K562 (cell line): ENCODE results near the gene RIPOR1. TPM values are rescaled to one million over a fixed set of nuclear protein-coding genes. Genes with fewer than 3 reads are reported as not detected.

ENCODE experiments used
- ARID2 ChIP-seq: fragments of 450-650 bp; IDR thresholded peaks from 2 replicates; pipeline ENCODE4 v1.6.1; 2017; ENCODE audit warnings: antibody characterized with exemption, mild to moderate bottlenecking
- ATF1 ChIP-seq, 2 experiments: fragments of 450-650 bp in 1 of 2; IDR thresholded peaks; 2 replicates each; pipeline ENCODE4 v1.6.1; 2016; ENCODE audit warnings: missing compliant biosample characterization in 1 of 2, missing genetic modification characterization in 1 of 2
- CHD2 ChIP-seq: IDR thresholded peaks from 2 replicates; pipeline ENCODE4 v1.6.1; 2011; ENCODE audit warnings: low read depth, low read length
- DPF2 ChIP-seq: fragments of 450-650 bp; IDR thresholded peaks from 2 replicates; pipeline ENCODE4 v1.6.1; 2016
- GABPA ChIP-seq: fragments of 200-800 bp; sonication (Bioruptor generic); conservative IDR thresholded peaks from 2 replicates; pipeline ENCODE4 v1.6.1; 2016; ENCODE audit warnings: low read depth, missing genetic modification characterization, missing compliant biosample characterization
- HNRNPK ChIP-seq: fragments of 200-400 bp; formaldehyde crosslinking; IDR thresholded peaks from one replicate; pipeline ENCODE4 v1.6.1; 2018; ENCODE audit warnings: mild to moderate bottlenecking, low read depth, low read length; ENCODE audit not compliant: poor library complexity, severe bottlenecking
- MTA3 ChIP-seq: fragments of 450-650 bp; formaldehyde crosslinking; IDR thresholded peaks from 2 replicates; pipeline ENCODE4 v1.6.1; 2017; ENCODE audit warnings: mild to moderate bottlenecking, borderline replicate concordance
- MXI1 ChIP-seq: IDR thresholded peaks from 2 replicates; pipeline ENCODE4 v1.6.1; 2011; ENCODE audit warnings: low read depth, mild to moderate bottlenecking, improper control_type of control experiment, low read length
- POLR3G ChIP-seq: IDR thresholded peaks from 2 replicates; pipeline ENCODE4 v1.6.1; 2011; ENCODE audit not compliant: insufficient read length, insufficient replicate concordance; ENCODE audit errors: extremely low read depth
- TRIM24 ChIP-seq, 2 experiments: fragments of 450-650 bp; IDR thresholded peaks; 2 replicates each; pipeline ENCODE4 v1.6.1; 2016
- TSC22D4 ChIP-seq: fragments of 450-650 bp; IDR thresholded peaks from 2 replicates; pipeline ENCODE4 v1.6.1; 2016; ENCODE audit warnings: missing genetic modification characterization, missing biosample characterization, control low read depth
- USF2 ChIP-seq: sonication (generic); formaldehyde crosslinking; IDR thresholded peaks from 2 replicates; pipeline ENCODE4 v1.5.0; 2020; ENCODE audit warnings: missing genetic modification reagents
- ZFP36 ChIP-seq: fragments of 150-350 bp; IDR thresholded peaks from 2 replicates; pipeline ENCODE4 v1.6.1; 2018; ENCODE audit warnings: low read length, low read depth; ENCODE audit not compliant: partially characterized antibody
- ZHX1 ChIP-seq: fragments of 150-350 bp; conservative IDR thresholded peaks from 2 replicates; pipeline ENCODE4 v1.6.1; 2014; ENCODE audit warnings: low read length
- polyA plus RNA-seq, 8 experiments: library from polyadenylated mRNA; depleted of rRNA in 4 of 8; stranded (reverse) in 5 of 8; unstranded in 3 of 8; fragments of >200 nt; fragmentation: Nextera tagmentation in 2 of 8; fragmentation: Illumina TruSeq in 1 of 8; extraction: Ambion mirVana in 2 of 8; extraction: Trizol in 1 of 8; gene quantifications; 2 replicates each; pipeline versions ENCODE4 v1.2.1 to v1.2.3, GENCODE V29; 2011 to 2014; ENCODE audit warnings: inconsistent platforms in 1 of 8, missing spikeins in 1 of 8
- total RNA-seq, 7 experiments: library from RNA; depleted of rRNA in 6 of 7; stranded (reverse); fragments of >200 nt in 6 of 7; fragmentation: Illumina TruSeq in 2 of 7; extraction: Trizol in 2 of 7; gene quantifications; 2 replicates each; pipeline versions ENCODE4 v1.2.1 to v1.2.3, GENCODE V29; 2011 to 2021; ENCODE audit warnings: low replicate concordance in 1 of 7
- TF ChIP-seq, protein P1 (sequence below): sonication (generic); formaldehyde crosslinking; IDR thresholded peaks from 2 replicates; pipeline ENCODE4 v1.8.0; 2022; ENCODE audit warnings: mild to moderate bottlenecking, missing genetic modification reagents
- TF ChIP-seq, protein P2 (sequence below), 2 experiments: fragments of 450-650 bp in 1 of 2; sonication (generic) in 1 of 2; formaldehyde crosslinking; conservative IDR thresholded peaks; 2 replicates each; pipeline versions ENCODE4 v1.4.0 to v1.8.1; 2020 to 2022; ENCODE audit warnings: mild to moderate bottlenecking in 1 of 2, missing genetic modification reagents in 1 of 2

Gene RIPOR1
- total and polyA plus RNA-seq, 9 of the 15 experiments (the other 6 are each of a cell fraction or from before 2014, with no cell fraction given), result 0.36 to 31.1 (median 3.0) TPM

DNA sequence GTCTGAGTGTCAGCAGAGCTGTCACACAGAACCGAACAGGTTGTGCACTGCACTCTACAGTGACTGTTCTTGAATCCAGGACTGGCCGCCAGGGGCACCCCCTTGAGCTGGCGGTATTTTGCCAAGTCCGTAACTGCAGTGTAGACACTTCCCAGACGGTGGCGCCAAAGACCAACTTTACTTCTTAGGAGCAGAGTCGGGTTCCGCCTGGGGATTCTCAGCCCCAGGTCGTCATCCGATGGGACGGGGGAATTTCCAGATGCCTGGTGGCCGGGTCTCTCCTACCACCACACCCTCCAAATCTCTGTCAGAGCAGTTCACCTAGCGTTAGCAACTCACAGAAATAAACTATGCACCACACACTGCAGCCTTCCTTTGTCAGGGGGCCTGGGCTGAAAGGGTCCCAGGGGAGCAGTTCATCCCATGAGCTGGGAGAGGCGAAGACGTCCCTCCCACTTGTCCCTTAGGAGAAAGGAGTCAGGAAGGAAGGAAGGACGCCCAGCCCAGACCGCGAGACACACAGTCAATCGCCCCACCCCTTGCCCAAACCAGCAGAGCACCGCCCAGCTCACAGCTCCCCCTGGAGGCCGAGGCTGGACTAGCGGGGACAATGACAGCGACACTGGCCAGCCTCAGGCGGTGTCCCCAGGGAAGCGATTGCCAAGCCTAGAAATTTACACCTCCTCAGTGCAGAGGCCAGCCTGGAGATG is 7.4 kb upstream of the RIPOR1 start (continued):
- TF ChIP-seq, protein P1, sequence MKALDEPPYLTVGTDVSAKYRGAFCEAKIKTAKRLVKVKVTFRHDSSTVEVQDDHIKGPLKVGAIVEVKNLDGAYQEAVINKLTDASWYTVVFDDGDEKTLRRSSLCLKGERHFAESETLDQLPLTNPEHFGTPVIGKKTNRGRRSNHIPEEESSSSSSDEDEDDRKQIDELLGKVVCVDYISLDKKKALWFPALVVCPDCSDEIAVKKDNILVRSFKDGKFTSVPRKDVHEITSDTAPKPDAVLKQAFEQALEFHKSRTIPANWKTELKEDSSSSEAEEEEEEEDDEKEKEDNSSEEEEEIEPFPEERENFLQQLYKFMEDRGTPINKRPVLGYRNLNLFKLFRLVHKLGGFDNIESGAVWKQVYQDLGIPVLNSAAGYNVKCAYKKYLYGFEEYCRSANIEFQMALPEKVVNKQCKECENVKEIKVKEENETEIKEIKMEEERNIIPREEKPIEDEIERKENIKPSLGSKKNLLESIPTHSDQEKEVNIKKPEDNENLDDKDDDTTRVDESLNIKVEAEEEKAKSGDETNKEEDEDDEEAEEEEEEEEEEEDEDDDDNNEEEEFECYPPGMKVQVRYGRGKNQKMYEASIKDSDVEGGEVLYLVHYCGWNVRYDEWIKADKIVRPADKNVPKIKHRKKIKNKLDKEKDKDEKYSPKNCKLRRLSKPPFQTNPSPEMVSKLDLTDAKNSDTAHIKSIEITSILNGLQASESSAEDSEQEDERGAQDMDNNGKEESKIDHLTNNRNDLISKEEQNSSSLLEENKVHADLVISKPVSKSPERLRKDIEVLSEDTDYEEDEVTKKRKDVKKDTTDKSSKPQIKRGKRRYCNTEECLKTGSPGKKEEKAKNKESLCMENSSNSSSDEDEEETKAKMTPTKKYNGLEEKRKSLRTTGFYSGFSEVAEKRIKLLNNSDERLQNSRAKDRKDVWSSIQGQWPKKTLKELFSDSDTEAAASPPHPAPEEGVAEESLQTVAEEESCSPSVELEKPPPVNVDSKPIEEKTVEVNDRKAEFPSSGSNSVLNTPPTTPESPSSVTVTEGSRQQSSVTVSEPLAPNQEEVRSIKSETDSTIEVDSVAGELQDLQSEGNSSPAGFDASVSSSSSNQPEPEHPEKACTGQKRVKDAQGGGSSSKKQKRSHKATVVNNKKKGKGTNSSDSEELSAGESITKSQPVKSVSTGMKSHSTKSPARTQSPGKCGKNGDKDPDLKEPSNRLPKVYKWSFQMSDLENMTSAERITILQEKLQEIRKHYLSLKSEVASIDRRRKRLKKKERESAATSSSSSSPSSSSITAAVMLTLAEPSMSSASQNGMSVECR (CRISPR knock-in tag), result peak; percentile 34; the same call in 1 of the 2 replicates
- TF ChIP-seq POLR3G, result no peak
- TF ChIP-seq TSC22D4 (tag), result no peak
- TF ChIP-seq ZHX1, result no peak
- TF ChIP-seq ARID2, result no peak; the same call in 1 of the 2 replicates
- peak; percentile 73; the same call in 1 of the 2 replicates for TF ChIP-seq DPF2
- no peak; the same call in 1 of the 2 replicates for TF ChIP-seq GABPA (tag)
- TF ChIP-seq MTA3, result peak; percentile 65; the same call in 1 of the 2 replicates
- no peak for TF ChIP-seq CHD2
- TF ChIP-seq HNRNPK, result no peak
- TF ChIP-seq USF2 (CRISPR knock-in tag), result no peak
- no peak for TF ChIP-seq ZFP36
- TF ChIP-seq, protein P2, sequence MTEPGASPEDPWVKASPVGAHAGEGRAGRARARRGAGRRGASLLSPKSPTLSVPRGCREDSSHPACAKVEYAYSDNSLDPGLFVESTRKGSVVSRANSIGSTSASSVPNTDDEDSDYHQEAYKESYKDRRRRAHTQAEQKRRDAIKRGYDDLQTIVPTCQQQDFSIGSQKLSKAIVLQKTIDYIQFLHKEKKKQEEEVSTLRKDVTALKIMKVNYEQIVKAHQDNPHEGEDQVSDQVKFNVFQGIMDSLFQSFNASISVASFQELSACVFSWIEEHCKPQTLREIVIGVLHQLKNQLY (CRISPR knock-in tag; conservative IDR thresholded peaks at IDR 0.05), result no peak
- no peak for TF ChIP-seq ATF1 (CRISPR knock-in tag; IDR thresholded peaks at IDR 0.05)
- peak; percentile 82 for TF ChIP-seq ATF1 (tag; IDR thresholded peaks at IDR 0.05)
- peak; percentile 56; the same call in 1 of the 2 replicates for TF ChIP-seq MXI1
- no peak for TF ChIP-seq TRIM24 (IDR thresholded peaks at IDR 0.05)
